ENCODE results near the gene POLR2H. TPM values are rescaled to one million over a fixed set of nuclear protein-coding genes. Genes with fewer than 3 reads are reported as not detected.
A peak's percentile ranks its signal among the peaks of the same experiment; 100 is the strongest.

The POLR2H gene
- total and polyA plus RNA-seq, 8 donors: 54.7 to 98.6 (median 85.3) TPM

GRCh38 chr3:184355261-184356040 is 6.1 kb upstream of the POLR2H start:
- Histone ChIP-seq H3K9me3 (no peaks in the 10 kb centered on the region), H3K27me3 (peaks cover 0 to 4% of the 10 kb centered on the region in 2 donors), H3K4me3 (no peak overlapping the region), H3K36me3 (peaks cover 0 to 16% of the 10 kb centered on the region in 2 donors), H3K27ac (no peak overlapping the region), H3K4me1 (peaks cover 3% of the 10 kb centered on the region in 2 donors)
- intact Hi-C loops (cut with DNase I): no loop called here
- TF ChIP-seq CTCF (IDR thresholded peaks at IDR 0.05): no peak
- ATAC-seq (no peak), DNase-seq (peak in 1 of 4 donors; percentile 50)

DNA sequence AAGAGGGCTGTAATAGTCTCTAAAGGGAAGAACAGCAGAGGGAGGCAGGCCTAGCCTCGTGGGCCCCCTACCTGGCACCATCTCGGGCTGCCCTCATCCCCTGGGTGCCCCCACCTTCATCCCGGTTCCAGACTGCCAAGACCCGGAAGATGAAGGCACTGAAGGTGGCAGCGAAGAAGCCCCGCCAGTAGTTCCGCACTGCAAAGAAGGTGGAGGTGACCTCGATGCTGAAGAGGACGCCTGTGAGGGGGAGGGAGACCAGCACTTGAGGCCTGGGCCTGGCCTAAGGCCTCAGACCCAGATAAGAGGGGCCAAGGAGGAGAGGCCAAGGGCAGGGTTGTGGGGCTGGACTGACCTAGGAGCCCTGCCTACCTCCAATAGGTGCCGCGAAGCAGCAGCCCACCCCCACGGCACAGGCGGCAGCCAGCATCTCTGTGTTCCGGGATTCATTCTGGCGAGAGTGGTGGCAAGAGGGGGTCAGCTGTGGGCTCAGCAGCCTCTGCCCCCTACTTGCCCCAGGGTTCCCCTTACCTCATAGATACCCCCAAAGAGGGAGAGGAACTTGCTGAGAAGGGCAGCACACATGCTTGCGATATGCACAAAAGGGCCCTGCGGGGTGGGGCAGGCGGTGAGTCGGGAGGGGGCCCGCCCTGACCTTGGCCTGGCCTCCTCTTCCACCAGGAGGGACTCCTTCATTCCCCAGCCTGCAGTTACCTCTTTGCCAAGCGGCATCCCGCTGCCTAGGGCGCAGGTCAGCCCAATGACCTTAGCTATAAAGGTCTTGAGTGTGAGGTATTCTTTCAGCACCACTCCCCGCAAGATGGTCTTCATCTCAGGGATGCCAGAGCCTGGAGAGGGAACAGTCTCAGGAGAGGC is 4.0 kb upstream of the POLR2H start:
- Histone ChIP-seq H3K27ac (no peak overlapping the region), H3K9me3 (no peaks in the 10 kb centered on the region), H3K4me3 (no peak overlapping the region), H3K27me3 (peaks cover 0 to 13% of the 10 kb centered on the region in 2 donors), H3K4me1 (peaks cover 11 to 12% of the 10 kb centered on the region in 2 donors), H3K36me3 (peaks cover 0 to 16% of the 10 kb centered on the region in 2 donors)
- intact Hi-C loops (cut with DNase I): no loop called here
- no peak for ATAC-seq
- no peak for TF ChIP-seq CTCF (IDR thresholded peaks at IDR 0.05)
- DNase-seq: peak in 1 of 4 donors; percentile 50

DNA sequence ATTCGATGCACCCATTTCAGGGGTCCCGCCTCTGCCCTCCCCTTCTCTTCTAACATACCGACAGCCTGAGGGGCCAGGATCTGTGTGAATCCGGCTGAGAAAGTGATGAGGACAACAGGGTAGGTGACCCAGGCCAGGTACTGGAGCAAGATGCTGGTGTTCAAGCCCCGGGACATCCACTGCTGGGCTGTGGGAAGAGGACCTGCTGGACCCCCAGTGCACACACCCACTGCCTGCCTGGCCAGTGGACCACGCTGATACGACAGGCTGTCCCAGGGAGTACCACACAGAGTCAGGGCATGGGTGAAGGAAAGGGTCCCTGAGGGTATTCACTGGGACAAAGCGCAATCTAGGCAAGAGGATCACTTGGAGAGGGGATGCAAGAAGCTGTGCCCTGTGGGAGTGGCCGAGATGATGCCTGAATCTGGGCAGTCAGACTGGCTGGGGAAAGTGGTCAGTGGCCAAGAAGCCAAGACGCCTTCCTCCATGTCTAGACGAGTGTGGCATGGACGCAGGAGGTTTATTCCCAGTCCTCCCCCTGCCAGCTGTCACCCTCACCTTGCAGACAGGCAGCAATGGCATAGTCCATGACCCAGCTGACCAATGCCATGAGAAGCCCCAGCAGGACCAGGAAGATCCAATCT is 3.3 kb upstream of the POLR2H start:
- Histone ChIP-seq H3K9me3 (no peaks in the 10 kb centered on the region), H3K36me3 (peaks cover 0 to 16% of the 10 kb centered on the region in 2 donors), H3K27ac (no peak overlapping the region), H3K4me1 (peaks cover 11 to 12% of the 10 kb centered on the region in 2 donors), H3K4me3 (no peak overlapping the region), H3K27me3 (peaks cover 0 to 13% of the 10 kb centered on the region in 2 donors)
- intact Hi-C loops (cut with DNase I): no loop called here
- TF ChIP-seq CTCF (IDR thresholded peaks at IDR 0.05): no peak
- DNase-seq: peak in 1 of 4 donors; percentile 36
- ATAC-seq: no peak

- Histone ChIP-seq H3K9me3 (no peaks in the 10 kb centered on the region), H3K27ac (no peak overlapping the region), H3K36me3 (peaks cover 0 to 16% of the 10 kb centered on the region in 2 donors), H3K4me3 (no peak overlapping the region), H3K27me3 (peaks cover 0 to 13% of the 10 kb centered on the region in 2 donors), H3K4me1 (peaks cover 13 to 19% of the 10 kb centered on the region in 2 donors)
- TF ChIP-seq CTCF (IDR thresholded peaks at IDR 0.05): no peak
- intact Hi-C loops (cut with DNase I): no loop called here
- peak in 1 of 4 donors; percentile 56 for DNase-seq
- ATAC-seq: no peak
These were observed 2.6 kb upstream of the POLR2H start for GRCh38 chr3:184358921-184359350.

Measured in left lung (tissue), 10 donors.